ENCODE measurements around the gene CHIA.

- TF ChIP-seq CTCF (IDR thresholded peaks at IDR 0.05; ENCODE audit: low read depth, low read length, missing input control) (no peak), MAX (IDR thresholded peaks at IDR 0.05) (no peak), HNF4G (IDR thresholded peaks at IDR 0.05) (no peak)
Observed at GRCh38 chr1:111275780-111276433, 14.7 kb upstream of the CHIA start.

Measured in liver (tissue), 3 donors.